T-helper 1 cell treated with Interleukin-12 subunit alpha and Interleukin-12 subunit beta and Interleukin-4 antibody, amounts not matched to agents 30 ng/mL and 1 ng/mL, for 36 hours (primary cell): ENCODE data around the gene ANKRD45. TPM values are rescaled to one million over a fixed set of nuclear protein-coding genes. Genes with fewer than 3 reads are reported as not detected.
"Not testable (repeated sequence)": the region's sequence is repeated elsewhere in the genome, so short reads cannot be mapped to it uniquely, and the experiment has no call there.

ENCODE experiments used
- intact Hi-C: fragments of 100-400 bp; cut with micrococcal nuclease; formaldehyde crosslinking; loops from one replicate; pipeline ENCODE4 v1.15.1; 2024
- total RNA-seq: library from RNA; stranded (reverse); gene quantifications from 2 replicates; pipeline ENCODE4 v1.2.3, GENCODE V29; 2022

Gene ANKRD45
- total RNA-seq, 1 donor from 2014 or later: not detected

GRCh38 chr1:173646656-173647055 is 23.0 kb downstream of the ANKRD45 start:
- intact Hi-C loops: no loop called here

DNA sequence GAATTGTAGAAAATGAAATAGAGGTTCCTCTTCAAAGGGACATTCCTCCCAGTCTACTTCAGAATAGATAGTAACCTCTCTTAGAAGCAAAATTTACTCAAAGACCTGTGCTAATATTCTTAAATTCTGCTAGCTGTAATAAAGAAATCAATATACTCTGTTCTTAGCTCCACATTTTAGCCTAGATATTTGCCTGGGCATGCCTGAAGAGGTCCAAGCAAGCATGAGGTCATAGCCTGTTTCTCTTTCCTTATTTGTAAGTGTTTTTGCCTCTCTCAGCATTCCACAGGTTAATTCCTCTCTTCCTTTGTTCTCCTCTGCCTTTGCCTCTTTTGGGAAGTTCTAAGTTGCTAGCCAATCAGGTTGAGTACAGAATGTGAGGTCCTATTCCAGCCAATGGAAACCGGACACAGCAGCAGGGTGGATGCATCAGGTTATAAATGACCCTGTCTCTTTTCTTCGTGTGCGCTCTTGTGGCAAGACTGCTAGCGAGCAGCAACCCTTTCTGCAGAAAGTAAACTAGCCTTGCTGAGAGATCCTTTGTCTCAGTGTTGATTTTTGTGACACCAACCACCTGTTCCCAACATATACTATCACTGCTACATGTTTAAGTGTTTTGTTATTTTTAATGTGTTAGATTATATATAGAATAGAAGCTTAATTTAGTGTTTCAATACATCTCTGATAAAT is 27.1 kb downstream of the ANKRD45 start:
- intact Hi-C loops: not testable (repeated sequence)

DNA sequence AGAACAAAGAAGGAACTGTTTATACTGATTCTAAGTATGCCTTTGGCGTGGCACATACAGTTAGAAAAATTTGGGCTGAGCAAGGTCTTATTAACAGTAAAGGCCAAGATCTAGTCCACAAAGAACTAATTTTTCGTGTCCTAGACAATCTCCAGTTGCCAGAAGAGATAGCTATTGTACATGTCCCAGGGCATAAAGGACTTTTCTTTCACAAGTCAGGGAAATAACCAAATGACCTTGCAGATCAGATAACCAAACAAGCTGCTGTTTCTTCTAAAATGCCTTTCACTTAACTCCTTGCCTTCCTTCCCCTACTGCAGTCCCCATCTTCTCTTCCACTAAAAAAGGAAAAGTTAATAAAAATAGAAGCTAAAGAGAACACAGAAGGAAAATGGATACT is 30.5 kb downstream of the ANKRD45 start:
- intact Hi-C loops: no loop called here

- intact Hi-C loops: no loop called here
These were observed 31.3 kb downstream of the ANKRD45 start for GRCh38 chr1:173638043-173639021.

- intact Hi-C loops: not testable (repeated sequence)
These were observed 32.2 kb downstream of the ANKRD45 start for GRCh38 chr1:173637236-173638042.

DNA sequence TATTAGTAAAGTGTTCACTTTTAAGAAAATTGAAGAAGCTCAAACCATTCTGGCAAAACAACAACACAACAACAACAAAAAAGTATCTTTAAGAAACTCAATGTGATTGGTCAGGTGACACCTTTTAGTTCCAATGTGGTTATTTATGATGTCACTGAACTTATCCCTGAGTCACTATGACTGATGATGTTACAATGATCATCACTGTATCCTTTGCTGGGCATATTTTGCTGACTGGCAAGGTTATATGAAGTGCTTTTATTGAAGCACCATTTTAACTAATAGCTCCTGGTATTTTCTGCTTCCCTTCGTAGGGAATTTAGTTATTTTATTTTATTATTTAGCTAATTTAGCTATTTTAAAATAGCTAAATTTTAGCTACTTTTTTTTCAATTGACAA is 34.5 kb downstream of the ANKRD45 start, which contains the start of gene TEX50:
TEX50 (plus strand) TSS at position 223 of the 400 bp plus-strand sequence. CDS start 184 bp downstream, outside the sequence.
- intact Hi-C loops: no loop called here

GRCh38 chr1:173628888-173629287 is 40.8 kb downstream of the ANKRD45 start:
- intact Hi-C loops: loop anchor here (1.0 kb wide), 1 partner anchor 200 kb away; no protein-coding TSS in a partner anchor

- intact Hi-C loops: no loop called here
These were observed 42.4 kb downstream of the ANKRD45 start for GRCh38 chr1:173627269-173627668.

GRCh38 chr1:173616859-173617258 is 52.8 kb downstream of the ANKRD45 start:
- intact Hi-C loops: no loop called here

DNA sequence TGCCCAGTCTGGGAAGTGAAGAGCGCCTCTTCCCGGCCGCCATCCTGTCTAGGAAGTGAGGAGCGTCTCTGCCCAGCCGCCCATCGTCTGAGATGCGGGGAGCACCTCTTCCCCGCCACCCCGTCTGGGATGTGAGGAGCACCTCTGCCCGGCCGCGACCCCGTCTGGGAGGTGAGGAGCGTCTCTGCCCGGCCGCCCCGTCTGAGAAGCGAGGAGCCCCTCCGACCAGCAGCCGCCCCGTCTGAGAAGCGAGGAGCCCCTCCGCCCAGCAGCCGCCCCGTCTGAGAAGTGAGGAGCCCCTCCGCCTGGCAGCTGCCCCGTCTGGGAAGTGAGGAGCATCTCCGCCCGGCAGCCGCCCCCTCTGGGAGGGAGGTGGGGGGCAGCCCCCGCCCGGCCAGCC is 56.6 kb downstream of the ANKRD45 start:
- intact Hi-C loops: not testable (repeated sequence)

DNA sequence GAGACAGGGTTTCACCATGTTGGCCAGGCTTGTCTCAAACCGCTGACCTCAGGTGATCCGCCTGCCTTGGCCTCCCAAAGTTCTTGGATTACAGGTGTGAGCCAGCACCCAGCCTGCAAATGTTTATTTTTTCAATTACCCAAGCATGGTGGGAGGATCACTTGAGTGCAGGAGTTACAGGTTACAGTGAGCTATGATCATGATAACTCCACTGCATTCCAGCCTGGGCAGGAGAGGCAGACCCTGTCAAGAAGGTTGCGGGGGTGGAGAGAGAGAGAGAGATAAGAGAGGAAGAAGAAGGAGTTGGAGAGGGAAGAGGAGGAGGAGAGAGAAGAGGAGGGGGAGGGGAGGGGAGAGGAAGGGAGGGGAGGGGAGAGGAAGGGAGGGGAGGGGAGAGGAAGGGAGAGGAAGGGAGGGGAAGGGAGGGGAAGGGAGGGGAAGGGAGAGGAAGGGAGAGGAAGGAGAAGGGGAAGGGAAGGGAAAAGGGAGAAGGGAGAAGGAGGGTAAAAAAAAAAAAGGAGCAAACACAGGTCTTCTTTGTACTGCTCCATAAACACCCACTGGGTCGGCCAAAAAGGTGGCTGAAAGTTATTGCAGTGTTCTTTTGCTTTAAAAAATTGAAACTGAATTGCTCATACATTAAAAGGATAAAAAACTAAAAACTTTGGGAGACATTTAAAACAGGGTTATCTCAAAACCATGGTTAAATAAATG is 61.0 kb downstream of the ANKRD45 start:
- intact Hi-C loops: no loop called here

DNA sequence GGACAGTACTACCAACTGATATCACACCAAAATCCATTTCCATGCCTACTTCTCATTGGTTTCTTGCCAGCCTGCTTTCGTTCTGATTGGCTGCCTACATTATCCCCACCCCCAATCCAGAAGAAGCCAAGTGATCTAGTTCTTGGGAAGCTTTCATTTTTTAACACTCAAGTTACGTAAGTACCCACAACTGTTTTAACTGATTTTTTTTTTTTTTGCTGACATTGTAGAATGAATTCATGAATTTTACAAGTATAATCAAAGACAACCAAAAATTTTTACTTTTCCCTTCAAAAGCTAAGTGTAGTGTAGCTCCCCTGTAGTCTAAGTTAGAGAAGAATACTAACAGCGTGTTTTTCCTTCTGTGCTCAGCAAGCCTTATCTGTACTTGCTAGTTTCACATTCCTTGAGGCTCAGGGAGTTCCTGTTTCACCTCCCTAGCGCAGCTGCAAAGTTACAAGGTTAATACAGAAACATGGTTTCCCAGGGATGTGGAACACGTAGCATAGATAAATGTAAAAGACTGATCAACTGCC is 66.5 kb downstream of the ANKRD45 start, which contains the start of gene SLC9C2:
SLC9C2 (minus strand) TSS at position 17 of the 536 bp plus-strand sequence. CDS start 1,296 bp downstream, outside the sequence.
- intact Hi-C loops: no loop called here

GRCh38 chr1:173601588-173601987 is 68.1 kb downstream of the ANKRD45 start:
- intact Hi-C loops: no loop called here

- intact Hi-C loops: no loop called here
These were observed 73.4 kb downstream of the ANKRD45 start for GRCh38 chr1:173596097-173596825.

- intact Hi-C loops: not testable (repeated sequence)
These were observed 78.5 kb downstream of the ANKRD45 start for GRCh38 chr1:173591138-173591537.

DNA sequence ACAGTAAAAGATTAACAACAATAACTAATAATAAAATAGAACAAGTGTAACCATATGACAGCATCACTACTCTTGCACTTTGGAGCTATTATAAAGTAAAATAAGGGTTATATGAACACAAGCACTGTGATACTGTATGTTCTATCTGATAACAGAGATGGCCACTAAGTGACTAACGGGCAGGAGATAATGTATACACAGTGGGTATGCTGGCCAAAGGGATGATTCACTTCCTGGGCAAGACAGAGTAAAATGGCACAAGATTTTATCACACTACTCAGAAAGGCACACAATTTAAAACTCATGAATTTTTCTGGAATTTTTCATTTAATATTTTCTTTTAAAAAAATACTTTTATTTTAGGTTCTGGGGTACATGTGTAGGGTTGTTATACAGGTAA is 79.1 kb downstream of the ANKRD45 start:
- intact Hi-C loops: no loop called here

DNA sequence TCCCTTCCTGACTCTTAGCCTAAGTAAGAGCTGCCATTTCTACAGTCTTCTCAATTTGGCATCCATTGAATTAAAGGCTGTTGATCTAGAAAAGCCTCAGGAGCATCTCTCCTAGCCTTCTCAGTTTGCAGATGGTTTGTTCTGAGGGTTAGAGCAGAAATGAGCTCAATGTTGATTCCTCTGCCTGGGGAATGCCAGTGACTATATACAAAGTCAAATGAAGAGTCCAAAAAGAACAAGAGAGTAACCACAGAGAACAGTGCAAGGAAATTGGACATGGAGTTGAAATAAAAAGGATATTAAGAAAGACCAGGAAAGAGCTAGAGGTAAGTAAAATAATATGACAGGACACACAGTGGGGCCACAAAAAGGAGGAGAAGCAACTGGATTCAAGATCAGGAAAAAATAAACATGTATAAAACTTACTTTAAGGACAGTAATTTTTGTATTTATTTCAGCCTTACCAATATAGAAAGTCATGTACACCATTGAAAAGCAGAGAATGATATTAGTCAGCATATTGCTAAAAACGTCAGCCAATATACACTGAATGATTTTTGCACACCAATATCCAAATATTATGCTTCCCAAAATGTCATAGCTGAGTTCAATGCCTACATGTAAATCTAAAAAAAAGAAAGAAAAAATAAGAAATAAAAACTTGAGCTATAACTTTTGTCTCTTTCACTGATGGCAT is 88.1 kb downstream of the ANKRD45 start:
- intact Hi-C loops: no loop called here

GRCh38 chr1:173580658-173581057 is 89.0 kb downstream of the ANKRD45 start:
- intact Hi-C loops: no loop called here

DNA sequence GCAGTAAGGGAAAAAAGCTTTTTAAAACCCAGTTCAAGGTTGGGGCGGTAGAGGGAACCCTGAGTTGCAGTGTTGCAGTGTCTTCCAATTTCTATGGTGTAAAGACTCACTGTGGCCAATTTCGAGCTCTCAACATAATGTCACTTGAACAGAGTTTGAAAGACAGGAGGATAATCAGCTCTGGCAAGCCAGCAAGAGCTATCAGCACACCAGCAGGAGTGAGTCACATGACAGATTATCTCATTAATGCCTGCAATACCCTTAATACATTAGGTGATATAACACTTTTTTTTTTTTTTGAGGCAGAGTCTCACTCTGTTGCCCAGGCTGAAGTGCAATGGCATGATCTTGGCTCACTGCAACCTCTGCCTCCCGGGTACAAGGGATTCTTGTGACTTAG is 89.6 kb downstream of the ANKRD45 start:
- intact Hi-C loops: no loop called here
